HG03159 (cell line): ENCODE results near the gene HUS1B.
"Not testable (repeated sequence)": the region's sequence is repeated elsewhere in the genome, so short reads cannot be mapped to it uniquely, and the experiment has no call there.

ENCODE experiments used
- ATAC-seq: cut with Tn5 transposase; IDR thresholded peaks from one replicate; pipeline ENCODE4 v1.9.1; 2021; ENCODE audit warnings: mild to moderate bottlenecking, moderate library complexity; ENCODE audit not compliant: unreplicated experiment

HUS1B gene

GRCh38 chr6:656460-657252 lies at the start of gene HUS1B:
TSS of gene HUS1B (minus strand) at chr6:657100. CDS start at chr6:656944, 156 bp downstream.
- ATAC-seq: no peak

GRCh38 chr6:706146-706545 lies 49.2 kb upstream of the HUS1B start:
- no peak for ATAC-seq

- no peak for ATAC-seq
These were observed 48.1 kb upstream of the HUS1B start for GRCh38 chr6:705047-705446.

- no peak for ATAC-seq
These were observed 47.1 kb upstream of the HUS1B start for GRCh38 chr6:704046-704445.

GRCh38 chr6:703552-703951 lies 46.7 kb upstream of the HUS1B start:
- ATAC-seq: no peak

GRCh38 chr6:701700-702479 lies 45.0 kb upstream of the HUS1B start:
- no peak for ATAC-seq

GRCh38 chr6:701215-701614 lies 44.3 kb upstream of the HUS1B start:
- ATAC-seq: no peak

- no peak for ATAC-seq
These were observed 43.6 kb upstream of the HUS1B start for GRCh38 chr6:700490-700889.

GRCh38 chr6:699319-699718 lies 42.4 kb upstream of the HUS1B start:
- ATAC-seq: no peak

- ATAC-seq: not testable (repeated sequence)
These were observed 37.7 kb upstream of the HUS1B start for GRCh38 chr6:694431-695126.

GRCh38 chr6:693723-694009 lies 36.8 kb upstream of the HUS1B start:
- no peak for ATAC-seq

GRCh38 chr6:692858-693722 lies 36.2 kb upstream of the HUS1B start, which contains the start of gene EXOC2:
TSS of gene EXOC2 (minus strand) at chr6:693139. CDS start at chr6:637818, 55,321 bp downstream.
- ATAC-seq: peak; percentile 91

- ATAC-seq: peak; percentile 79
These were observed 35.5 kb upstream of the HUS1B start for GRCh38 chr6:692356-692851.

GRCh38 chr6:689223-689622 lies 32.3 kb upstream of the HUS1B start:
- no peak for ATAC-seq

- ATAC-seq: no peak
These were observed 29.6 kb upstream of the HUS1B start for GRCh38 chr6:686497-686896.

GRCh38 chr6:684831-685636 lies 28.1 kb upstream of the HUS1B start:
- ATAC-seq: peak; percentile 74

GRCh38 chr6:683742-684440 lies 27.0 kb upstream of the HUS1B start:
- peak; percentile 42 for ATAC-seq

- ATAC-seq: no peak
These were observed 23.9 kb upstream of the HUS1B start for GRCh38 chr6:680666-681340.

GRCh38 chr6:680251-680650 lies 23.4 kb upstream of the HUS1B start:
- no peak for ATAC-seq
